LNCAP (cell line): Measurements from ENCODE around the gene OR10G2.

ENCODE experiments used
- TF ChIP-seq, protein P1 (sequence below): fragments of 450-650 bp; IDR thresholded peaks from 2 replicates; pipeline ENCODE4 v1.5.1; 2017; ENCODE audit warnings: mild to moderate bottlenecking

OR10G2 gene

DNA sequence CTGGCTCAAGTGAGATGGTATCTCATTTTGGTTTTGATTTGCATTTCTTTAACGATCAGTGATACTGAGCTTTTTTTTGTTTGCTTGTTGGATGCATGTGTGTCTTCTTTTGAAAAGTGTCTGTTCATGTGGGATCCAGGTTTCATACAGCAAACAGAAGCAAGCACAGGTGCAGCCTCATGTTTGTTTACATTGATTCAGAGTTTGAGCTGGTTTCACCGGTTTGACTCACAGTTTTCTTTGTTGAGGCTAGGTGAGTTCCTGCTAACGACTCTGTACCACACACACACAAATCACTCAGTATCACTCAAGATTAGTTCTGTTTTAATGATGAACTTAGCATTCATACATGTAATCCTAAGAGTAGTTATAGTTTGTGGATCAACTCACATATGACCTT, 3.7 kb downstream of the OR10G2 start:
- TF ChIP-seq, protein P1, sequence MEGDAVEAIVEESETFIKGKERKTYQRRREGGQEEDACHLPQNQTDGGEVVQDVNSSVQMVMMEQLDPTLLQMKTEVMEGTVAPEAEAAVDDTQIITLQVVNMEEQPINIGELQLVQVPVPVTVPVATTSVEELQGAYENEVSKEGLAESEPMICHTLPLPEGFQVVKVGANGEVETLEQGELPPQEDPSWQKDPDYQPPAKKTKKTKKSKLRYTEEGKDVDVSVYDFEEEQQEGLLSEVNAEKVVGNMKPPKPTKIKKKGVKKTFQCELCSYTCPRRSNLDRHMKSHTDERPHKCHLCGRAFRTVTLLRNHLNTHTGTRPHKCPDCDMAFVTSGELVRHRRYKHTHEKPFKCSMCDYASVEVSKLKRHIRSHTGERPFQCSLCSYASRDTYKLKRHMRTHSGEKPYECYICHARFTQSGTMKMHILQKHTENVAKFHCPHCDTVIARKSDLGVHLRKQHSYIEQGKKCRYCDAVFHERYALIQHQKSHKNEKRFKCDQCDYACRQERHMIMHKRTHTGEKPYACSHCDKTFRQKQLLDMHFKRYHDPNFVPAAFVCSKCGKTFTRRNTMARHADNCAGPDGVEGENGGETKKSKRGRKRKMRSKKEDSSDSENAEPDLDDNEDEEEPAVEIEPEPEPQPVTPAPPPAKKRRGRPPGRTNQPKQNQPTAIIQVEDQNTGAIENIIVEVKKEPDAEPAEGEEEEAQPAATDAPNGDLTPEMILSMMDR = no peak

- TF ChIP-seq, protein P1 = no peak
Observed at GRCh38 chr14:21626491-21627230, 8.1 kb downstream of the OR10G2 start.

DNA sequence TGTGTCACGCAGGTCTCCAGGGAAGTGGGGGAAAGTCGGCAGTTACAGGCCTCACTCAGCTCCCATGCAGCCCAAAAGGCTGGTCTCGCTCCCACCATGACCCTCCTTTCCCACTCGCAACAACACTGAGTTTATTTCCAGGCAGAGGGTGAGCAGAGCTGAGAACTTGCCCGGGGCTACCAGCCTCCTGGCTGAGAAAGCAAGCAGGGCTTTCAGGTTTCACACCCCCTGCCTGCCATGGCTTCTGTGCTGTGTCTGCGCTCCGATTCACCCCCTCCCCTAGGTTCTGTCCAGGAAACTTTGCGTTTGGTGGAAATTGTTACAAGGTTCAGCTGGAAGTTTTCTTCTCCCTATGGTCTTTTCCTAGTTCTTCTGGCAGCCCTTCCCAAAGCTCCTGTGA, 17.1 kb downstream of the OR10G2 start:
- TF ChIP-seq, protein P1 = no peak

DNA sequence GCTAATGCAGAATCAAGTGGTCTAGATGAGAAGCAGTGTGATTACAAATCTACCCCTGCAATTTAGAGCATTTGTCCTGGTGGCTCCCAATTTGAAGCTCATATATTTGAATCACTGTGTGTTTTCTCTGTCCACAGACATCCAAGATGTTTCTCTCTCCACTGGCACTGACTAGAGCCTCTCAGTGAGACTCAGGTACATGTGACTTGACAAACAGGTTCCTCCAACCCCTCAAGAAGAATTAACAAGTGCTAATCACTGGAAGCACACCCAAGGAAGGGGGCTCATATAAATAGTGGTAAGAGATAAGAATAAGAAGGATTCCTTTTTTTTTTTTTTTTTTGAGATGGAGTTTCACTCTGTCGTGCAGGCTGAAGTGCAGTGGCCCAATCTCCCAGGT, 20.5 kb downstream of the OR10G2 start:
- TF ChIP-seq, protein P1 = no peak

GRCh38 chr14:21612324-21612723, 22.4 kb downstream of the OR10G2 start:
- TF ChIP-seq, protein P1 = no peak

DNA sequence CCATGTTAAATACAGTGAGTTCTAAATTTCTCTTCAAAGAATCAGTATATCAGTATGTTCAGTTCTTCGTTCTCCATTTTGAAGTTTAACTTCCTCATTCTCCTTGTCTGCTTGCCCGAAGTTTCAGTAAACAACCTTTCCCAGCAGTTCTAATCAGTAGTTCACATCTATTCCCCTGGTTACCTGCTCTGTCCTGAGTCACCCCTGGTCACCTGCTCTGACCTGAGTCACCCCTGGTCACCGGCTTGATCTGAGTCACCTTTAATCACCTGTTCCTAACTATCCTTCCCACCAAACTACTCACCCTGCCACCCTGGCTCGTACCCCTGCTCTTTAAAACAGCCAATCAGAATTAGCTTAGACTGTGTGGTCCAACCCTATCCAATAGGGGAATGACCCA, 45.4 kb downstream of the OR10G2 start:
- TF ChIP-seq, protein P1 = no peak
